ENCODE data around the gene OBP2B.
A peak's percentile ranks its signal among the peaks of the same experiment; 100 is the strongest.

OBP2B gene

DNA sequence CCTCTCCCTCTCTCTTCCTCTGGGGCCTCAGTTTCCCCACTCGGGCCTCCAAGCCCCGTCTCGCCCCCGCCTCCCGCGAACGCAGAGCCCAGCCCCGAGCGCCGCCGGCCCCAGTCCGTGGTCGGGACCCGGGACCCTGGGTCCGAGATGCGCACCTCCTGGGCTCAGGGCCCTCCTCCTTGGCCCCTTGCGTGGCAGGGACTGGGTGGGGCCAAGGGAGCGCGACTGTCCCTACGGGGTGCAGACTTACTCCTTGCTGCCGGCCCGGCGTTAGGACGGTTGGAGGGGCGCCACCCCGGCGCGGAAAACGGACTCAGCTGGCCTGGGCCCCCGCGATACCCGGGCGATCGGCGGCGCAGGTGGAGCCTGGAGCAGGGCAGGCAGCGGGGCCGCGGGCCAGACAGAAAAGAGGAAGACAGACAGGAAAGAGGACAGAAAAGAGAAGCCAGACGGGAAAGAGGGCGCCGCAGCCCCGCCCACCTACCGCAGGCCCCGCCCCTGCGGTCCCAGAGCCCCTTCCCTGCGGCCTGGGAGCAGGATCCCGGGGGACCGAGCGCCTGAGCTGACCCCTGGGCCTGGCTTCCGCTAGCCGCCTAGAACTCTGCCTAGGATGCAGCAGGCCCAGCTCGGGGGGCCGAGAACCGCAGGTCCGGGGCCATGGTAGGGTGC is 45.4 kb downstream of the OBP2B start, which contains the start of gene GBGT1:
Gene GBGT1 (minus strand): TSS at position 411 of the 669 bp plus-strand sequence. CDS start 1,502 bp downstream, outside the sequence.
- Histone ChIP-seq H3K9me2 (ENCODE audit: low read depth, low read length) (no peaks in the 10 kb centered on the region), H3K4me3 (ENCODE audit: low read depth, low read length, poor library complexity, severe bottlenecking) (peak within 1 kb of the TSS; percentile 49), H3K36me3 (ENCODE audit: insufficient read depth, low read length) (no peaks in the 10 kb centered on the region), H3K79me2 (ENCODE audit: insufficient read depth, low read length) (no peaks in the 10 kb centered on the region), H3F3A (ENCODE audit: insufficient read depth, low read length) (no peaks in the 10 kb centered on the region), H4K20me1 (ENCODE audit: insufficient read depth, low read length) (no peaks in the 10 kb centered on the region), H3K4me1 (ENCODE audit: insufficient read depth, low read length, severe bottlenecking) (peaks cover 8% of the 10 kb centered on the region), H2AFZ (ENCODE audit: low read length) (no peak within 1 kb of the TSS), H3K27ac (ENCODE audit: low read depth, low read length, poor library complexity, severe bottlenecking) (no peak within 1 kb of the TSS), H3K9me3 (ENCODE audit: low read length) (no peaks in the 10 kb centered on the region), H3K27me3 (ENCODE audit: insufficient read depth, low read length) (no peaks in the 10 kb centered on the region; the same call in 1 of the 2 replicates), H3K4me2 (ENCODE audit: low read length) (peak within 1 kb of the TSS; percentile 61), H3K9ac (ENCODE audit: low read length) (peak within 1 kb of the TSS; percentile 28; the same call in 1 of the 2 replicates)
- TF ChIP-seq, protein P1, sequence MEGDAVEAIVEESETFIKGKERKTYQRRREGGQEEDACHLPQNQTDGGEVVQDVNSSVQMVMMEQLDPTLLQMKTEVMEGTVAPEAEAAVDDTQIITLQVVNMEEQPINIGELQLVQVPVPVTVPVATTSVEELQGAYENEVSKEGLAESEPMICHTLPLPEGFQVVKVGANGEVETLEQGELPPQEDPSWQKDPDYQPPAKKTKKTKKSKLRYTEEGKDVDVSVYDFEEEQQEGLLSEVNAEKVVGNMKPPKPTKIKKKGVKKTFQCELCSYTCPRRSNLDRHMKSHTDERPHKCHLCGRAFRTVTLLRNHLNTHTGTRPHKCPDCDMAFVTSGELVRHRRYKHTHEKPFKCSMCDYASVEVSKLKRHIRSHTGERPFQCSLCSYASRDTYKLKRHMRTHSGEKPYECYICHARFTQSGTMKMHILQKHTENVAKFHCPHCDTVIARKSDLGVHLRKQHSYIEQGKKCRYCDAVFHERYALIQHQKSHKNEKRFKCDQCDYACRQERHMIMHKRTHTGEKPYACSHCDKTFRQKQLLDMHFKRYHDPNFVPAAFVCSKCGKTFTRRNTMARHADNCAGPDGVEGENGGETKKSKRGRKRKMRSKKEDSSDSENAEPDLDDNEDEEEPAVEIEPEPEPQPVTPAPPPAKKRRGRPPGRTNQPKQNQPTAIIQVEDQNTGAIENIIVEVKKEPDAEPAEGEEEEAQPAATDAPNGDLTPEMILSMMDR (IDR thresholded peaks at IDR 0.05; ENCODE audit: low read length): no peak
- no peak for TF ChIP-seq EZH2 (IDR thresholded peaks at IDR 0.05; ENCODE audit: borderline replicate concordance, low read length)

DNA sequence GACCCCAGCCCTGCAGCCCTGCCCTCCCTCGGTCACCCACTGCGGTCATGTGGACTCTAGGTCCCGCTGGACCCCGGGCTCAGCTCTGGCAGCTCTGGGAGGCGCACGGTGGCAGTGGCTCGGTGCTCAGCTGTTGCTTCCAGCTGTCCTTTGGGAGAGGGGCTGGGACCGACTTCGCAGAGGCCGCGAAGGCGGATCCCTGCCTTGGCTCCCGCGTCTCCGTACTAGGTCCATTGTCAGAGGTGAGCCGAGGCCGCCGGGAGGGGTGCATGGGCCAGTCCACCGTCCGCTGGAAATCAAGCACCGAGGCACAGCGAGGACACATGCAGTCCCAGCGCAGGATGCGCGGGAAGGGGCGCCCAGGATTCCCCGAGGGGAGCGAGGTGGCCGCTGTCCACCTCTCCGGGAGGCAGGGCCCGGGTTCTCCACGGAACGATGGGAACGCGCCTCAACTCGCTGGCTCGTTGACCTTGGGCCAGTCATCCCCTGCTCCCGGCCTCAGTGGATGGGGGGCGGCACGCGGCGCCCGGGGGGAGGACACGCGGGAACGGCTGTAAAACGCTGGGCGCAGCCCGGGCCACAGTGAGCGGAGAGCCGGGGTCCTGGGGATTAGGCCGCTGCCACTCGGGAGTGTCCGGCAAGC is 46.1 kb downstream of the OBP2B start:
- H2AFZ ChIP-seq (ENCODE audit: low read length): no peak overlapping the region

DNA sequence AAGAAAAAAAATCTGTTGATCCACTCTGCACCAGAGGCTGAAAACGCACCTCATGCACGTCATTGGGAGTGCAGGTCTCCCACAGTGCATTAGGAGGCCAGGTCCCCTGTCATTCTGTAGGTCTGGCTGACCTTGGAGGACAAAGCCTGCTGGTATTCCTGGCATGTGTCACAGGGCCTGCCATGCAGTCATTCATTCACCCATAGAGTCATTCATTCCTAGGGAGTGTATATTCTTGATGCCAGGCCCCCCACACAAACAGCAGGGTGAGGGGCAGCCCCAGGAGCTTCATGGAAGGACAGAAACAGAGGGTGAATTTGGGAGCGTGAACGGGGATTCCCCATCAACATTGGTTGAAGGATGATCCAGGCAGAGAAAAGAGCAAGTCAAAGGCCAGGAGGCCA is 47.5 kb downstream of the OBP2B start:
- Histone ChIP-seq H3K9ac (ENCODE audit: low read length) (no peak overlapping the region), H3K9me2 (ENCODE audit: low read depth, low read length) (no peaks in the 10 kb centered on the region), H4K20me1 (ENCODE audit: insufficient read depth, low read length) (no peaks in the 10 kb centered on the region), H3K4me2 (ENCODE audit: low read length) (no peak overlapping the region), H3F3A (ENCODE audit: insufficient read depth, low read length) (no peaks in the 10 kb centered on the region), H3K4me1 (ENCODE audit: insufficient read depth, low read length, severe bottlenecking) (peaks cover 8% of the 10 kb centered on the region), H3K4me3 (ENCODE audit: low read depth, low read length, poor library complexity, severe bottlenecking) (no peak overlapping the region), H3K36me3 (ENCODE audit: insufficient read depth, low read length) (no peaks in the 10 kb centered on the region), H3K27me3 (ENCODE audit: insufficient read depth, low read length) (no peaks in the 10 kb centered on the region; the same call in 1 of the 2 replicates), H3K27ac (ENCODE audit: low read depth, low read length, poor library complexity, severe bottlenecking) (no peak overlapping the region), H3K79me2 (ENCODE audit: insufficient read depth, low read length) (no peaks in the 10 kb centered on the region), H3K9me3 (ENCODE audit: low read length) (no peaks in the 10 kb centered on the region), H2AFZ (ENCODE audit: low read length) (no peak overlapping the region)
- TF ChIP-seq, protein P1 (IDR thresholded peaks at IDR 0.05; ENCODE audit: low read length): no peak
- TF ChIP-seq EZH2 (IDR thresholded peaks at IDR 0.05; ENCODE audit: borderline replicate concordance, low read length): no peak

More for the DNA sequence above, 46.1 kb downstream of the OBP2B start:
- no peaks in the 10 kb centered on the region for H4K20me1 ChIP-seq (ENCODE audit: insufficient read depth, low read length)
- no peaks in the 10 kb centered on the region for H3K36me3 ChIP-seq (ENCODE audit: insufficient read depth, low read length)
- no peaks in the 10 kb centered on the region for H3K9me2 ChIP-seq (ENCODE audit: low read depth, low read length)
- no peak overlapping the region for H3K27ac ChIP-seq (ENCODE audit: low read depth, low read length, poor library complexity, severe bottlenecking)
- H3F3A ChIP-seq (ENCODE audit: insufficient read depth, low read length): no peaks in the 10 kb centered on the region
- no peaks in the 10 kb centered on the region; the same call in 1 of the 2 replicates for H3K27me3 ChIP-seq (ENCODE audit: insufficient read depth, low read length)
- H3K9me3 ChIP-seq (ENCODE audit: low read length): no peaks in the 10 kb centered on the region
- peaks cover 8% of the 10 kb centered on the region for H3K4me1 ChIP-seq (ENCODE audit: insufficient read depth, low read length, severe bottlenecking)
- no peak overlapping the region for H3K4me3 ChIP-seq (ENCODE audit: low read depth, low read length, poor library complexity, severe bottlenecking)
- no peak overlapping the region for H3K9ac ChIP-seq (ENCODE audit: low read length)
- H3K4me2 ChIP-seq (ENCODE audit: low read length): no peak overlapping the region
- H3K79me2 ChIP-seq (ENCODE audit: insufficient read depth, low read length): no peaks in the 10 kb centered on the region
- TF ChIP-seq, protein P1 (IDR thresholded peaks at IDR 0.05; ENCODE audit: low read length): no peak
- no peak for TF ChIP-seq EZH2 (IDR thresholded peaks at IDR 0.05; ENCODE audit: borderline replicate concordance, low read length)
